K562 (cell line): ENCODE data around the gene PRR36. TPM values are rescaled to one million over a fixed set of nuclear protein-coding genes. Genes with fewer than 3 reads are reported as not detected.

Experiments
- ATAC-seq: fragments of 200-7000 bp; cut with Tn5 transposase; 3 replicates; pipeline ENCODE4 v1.9.1; 2020; ENCODE audit warnings: moderate library complexity
- BruUV-seq: library from RNA; stranded (reverse); fragments of 400-500 nt; replicated peaks from 2 replicates; lab custom pipeline; 2021; lab: Mats Ljungman, UMichigan
- CTCF ChIA-PET: fragments of 300-600 bp; formaldehyde crosslinking; extraction: SDS; loops from one replicate; lab custom pipeline; 2021; ENCODE audit warnings: low intra/inter-chr PET ratio; lab: Yijun Ruan, JAX
- POLR2A ChIA-PET: fragments of 300-600, 350-650 bp; sonication (Branson Sonifier 250); formaldehyde crosslinking; extraction: SDS; loops from one replicate; lab custom pipeline; 2021; ENCODE audit warnings: antibody characterized with exemption, inconsistent platforms; lab: Yijun Ruan, JAX
- DNase-seq, 4 experiments: peaks; one replicate each; pipeline versions ENCODE4 v3.0.0 to v3.0.0-alpha.2; 2011 to 2018; ENCODE audit warnings: low spot score in 3 of 4, mixed read lengths in 3 of 4; ENCODE audit errors: extremely low read depth in 1 of 4
- FAIRE-seq: peaks from 2 replicates; lab custom pipeline; 2011; peaks lifted over from hg19 to GRCh38; lab: Jason Lieb, UNC
- H2AFZ ChIP-seq: 2 replicates; pipeline ENCODE4 v1.6.0; 2011; ENCODE audit warnings: low read depth, low read length, control low read depth, inconsistent platforms
- H3K27ac ChIP-seq: fragments of 200-600 bp; 3 replicates; pipeline ENCODE4 v1.8.0; 2011; ENCODE audit warnings: low read depth, mild to moderate bottlenecking, control low read depth, inconsistent platforms, low read length, moderate library complexity, mixed read lengths; ENCODE audit errors: extremely low read depth
- H3K27me3 ChIP-seq, 2 experiments: fragments of 300-600 bp in 1 of 2; 2 replicates in 1 of 2; 3 replicates in 1 of 2; pipeline versions ENCODE4 v1.6.0 to v1.8.0; 2011; ENCODE audit warnings: inconsistent platforms in 2 of 2, low read length in 2 of 2, mild to moderate bottlenecking in 1 of 2, mixed read lengths in 1 of 2, moderate library complexity in 1 of 2; ENCODE audit not compliant: control insufficient read depth in 2 of 2, insufficient read depth in 2 of 2
- H3K36me3 ChIP-seq: fragments of 300-600 bp; 3 replicates; pipeline ENCODE4 v1.8.0; 2011; ENCODE audit warnings: mild to moderate bottlenecking, low read length, inconsistent platforms; ENCODE audit not compliant: control insufficient read depth, insufficient read depth
- H3K4me1 ChIP-seq, 2 experiments: fragments of 200-600 bp in 1 of 2; replicated peaks in 1 of 2; 2 replicates in 1 of 2; 3 replicates in 1 of 2; pipeline versions ENCODE4 v1.5.1 to v1.8.0; 2011; ENCODE audit warnings: inconsistent platforms in 2 of 2, low read length in 2 of 2, mild to moderate bottlenecking in 1 of 2, mixed read lengths in 1 of 2, moderate library complexity in 1 of 2; ENCODE audit not compliant: control insufficient read depth in 2 of 2, insufficient read depth in 2 of 2
- H3K4me2 ChIP-seq: 2 replicates; pipeline ENCODE4 v1.6.1; 2011; ENCODE audit warnings: low read length, control low read depth, inconsistent platforms, mixed read lengths; ENCODE audit not compliant: insufficient read depth
- H3K4me3 ChIP-seq: fragments of 200-600 bp; sonication (generic), shearing (Covaris generic); 2 replicates; pipeline ENCODE4 v1.5.1; 2016; ENCODE audit warnings: control low read depth, inconsistent platforms
- H3K79me2 ChIP-seq: fragments of 200-600 bp; 3 replicates; pipeline ENCODE4 v1.8.0; 2011; ENCODE audit warnings: low read length, inconsistent platforms; ENCODE audit not compliant: control insufficient read depth, insufficient read depth
- H3K9ac ChIP-seq, 2 experiments: 2 replicates each; pipeline versions ENCODE4 v1.6.0 to v1.6.1; 2011; ENCODE audit warnings: low read depth in 2 of 2, low read length in 2 of 2, control low read depth in 1 of 2, inconsistent platforms in 1 of 2, mild to moderate bottlenecking in 1 of 2, mixed read lengths in 1 of 2; ENCODE audit not compliant: insufficient read depth in 1 of 2
- H3K9me1 ChIP-seq: one replicate; pipeline ENCODE4 v1.6.0; 2011; ENCODE audit warnings: inconsistent platforms, mild to moderate bottlenecking, low read length, moderate library complexity; ENCODE audit not compliant: control insufficient read depth, insufficient read depth
- H3K9me3 ChIP-seq: replicated peaks from 2 replicates; pipeline ENCODE4 v1.5.1; 2011; ENCODE audit warnings: low read depth, low read length, inconsistent platforms; ENCODE audit not compliant: control insufficient read depth, insufficient read depth
- H4K20me1 ChIP-seq: replicated peaks from 2 replicates; pipeline ENCODE4 v1.6.1; 2011; ENCODE audit warnings: low read length, inconsistent platforms, mixed read lengths; ENCODE audit not compliant: control insufficient read depth, insufficient read depth
- ATF1 ChIP-seq, 2 experiments: fragments of 450-650 bp in 1 of 2; IDR thresholded peaks; 2 replicates each; pipeline ENCODE4 v1.6.1; 2016; ENCODE audit warnings: missing compliant biosample characterization in 1 of 2, missing genetic modification characterization in 1 of 2
- POLR2G ChIP-seq: fragments of 200-400 bp; formaldehyde crosslinking; IDR thresholded peaks from 2 replicates; pipeline ENCODE4 v1.6.1; 2017; ENCODE audit warnings: low read depth, mild to moderate bottlenecking, antibody characterized with exemption, low read length, moderate library complexity
- WGBS: fragments of 100-300 bp; shearing (Covaris generic); methylation state at CpG from one replicate; pipeline ENCODE4 v1.1.6; 2016; ENCODE audit warnings: low coverage, mixed read lengths; ENCODE audit not compliant: insufficient coverage; ENCODE audit errors: missing lambda C conversion rate; 5-methylcytosine and 5-hydroxymethylcytosine counted together
- in situ Hi-C: fragments of 300-500 bp; cut with MboI; formaldehyde crosslinking; loops from 4 replicates; pipeline ENCODE4 v1.15.0; 2018; ENCODE audit warnings: inconsistent platforms, mixed read lengths
- intact Hi-C: fragments of 100-400 bp; cut with micrococcal nuclease; formaldehyde crosslinking; loops from 2 replicates; pipeline ENCODE4 v1.14.2; 2022
- polyA plus RNA-seq, 8 experiments: library from polyadenylated mRNA; depleted of rRNA in 4 of 8; stranded (reverse) in 5 of 8; unstranded in 3 of 8; fragments of >200 nt; fragmentation: Nextera tagmentation in 2 of 8; fragmentation: Illumina TruSeq in 1 of 8; extraction: Ambion mirVana in 2 of 8; extraction: Trizol in 1 of 8; gene quantifications; 2 replicates each; pipeline versions ENCODE4 v1.2.1 to v1.2.3, GENCODE V29; 2011 to 2014; ENCODE audit warnings: inconsistent platforms in 1 of 8, missing spikeins in 1 of 8
- total RNA-seq, 7 experiments: library from RNA; depleted of rRNA in 6 of 7; stranded (reverse); fragments of >200 nt in 6 of 7; fragmentation: Illumina TruSeq in 2 of 7; extraction: Trizol in 2 of 7; gene quantifications; 2 replicates each; pipeline versions ENCODE4 v1.2.1 to v1.2.3, GENCODE V29; 2011 to 2021; ENCODE audit warnings: low replicate concordance in 1 of 7
- TF ChIP-seq, protein P1 (sequence below): fragments of 450-650 bp; IDR thresholded peaks from 2 replicates; pipeline ENCODE4 v1.6.1; 2017; ENCODE audit warnings: antibody characterized with exemption
- TF ChIP-seq, protein P2 (sequence below): sonication (generic); formaldehyde crosslinking; IDR thresholded peaks from 2 replicates; pipeline ENCODE4 v1.8.0; 2022; ENCODE audit warnings: mild to moderate bottlenecking, missing genetic modification reagents
- TF ChIP-seq, protein P3 (sequence below), 3 experiments: fragments of 200-800 bp in 1 of 3; fragments of 250-450 bp in 1 of 3; fragments of 450-650 bp in 1 of 3; sonication (Bioruptor Pico) in 1 of 3; sonication (Bioruptor generic) in 1 of 3; formaldehyde crosslinking in 1 of 3; IDR thresholded peaks; 2 replicates each; pipeline versions ENCODE4 v1.6.1 to v1.8.0; 2016 to 2022; ENCODE audit warnings: mild to moderate bottlenecking in 2 of 3, missing genetic modification characterization in 2 of 3, missing compliant biosample characterization in 1 of 3, moderate library complexity in 1 of 3
- TF ChIP-seq, protein P4 (sequence below), 2 experiments: fragments of 450-650 bp in 1 of 2; sonication (generic) in 1 of 2; formaldehyde crosslinking in 1 of 2; IDR thresholded peaks in 1 of 2; conservative IDR thresholded peaks in 1 of 2; 2 replicates each; pipeline versions ENCODE4 v1.6.1 to v1.8.1; 2016 to 2023; ENCODE audit warnings: mild to moderate bottlenecking in 2 of 2, moderate library complexity in 2 of 2, inconsistent platforms in 1 of 2, missing genetic modification reagents in 1 of 2

Gene PRR36
- total and polyA plus RNA-seq, 9 of the 15 experiments (the other 6 are each of a cell fraction or from before 2014, with no cell fraction given): 0.05 to 0.42 (median 0.06) TPM; not detected in 6

DNA sequence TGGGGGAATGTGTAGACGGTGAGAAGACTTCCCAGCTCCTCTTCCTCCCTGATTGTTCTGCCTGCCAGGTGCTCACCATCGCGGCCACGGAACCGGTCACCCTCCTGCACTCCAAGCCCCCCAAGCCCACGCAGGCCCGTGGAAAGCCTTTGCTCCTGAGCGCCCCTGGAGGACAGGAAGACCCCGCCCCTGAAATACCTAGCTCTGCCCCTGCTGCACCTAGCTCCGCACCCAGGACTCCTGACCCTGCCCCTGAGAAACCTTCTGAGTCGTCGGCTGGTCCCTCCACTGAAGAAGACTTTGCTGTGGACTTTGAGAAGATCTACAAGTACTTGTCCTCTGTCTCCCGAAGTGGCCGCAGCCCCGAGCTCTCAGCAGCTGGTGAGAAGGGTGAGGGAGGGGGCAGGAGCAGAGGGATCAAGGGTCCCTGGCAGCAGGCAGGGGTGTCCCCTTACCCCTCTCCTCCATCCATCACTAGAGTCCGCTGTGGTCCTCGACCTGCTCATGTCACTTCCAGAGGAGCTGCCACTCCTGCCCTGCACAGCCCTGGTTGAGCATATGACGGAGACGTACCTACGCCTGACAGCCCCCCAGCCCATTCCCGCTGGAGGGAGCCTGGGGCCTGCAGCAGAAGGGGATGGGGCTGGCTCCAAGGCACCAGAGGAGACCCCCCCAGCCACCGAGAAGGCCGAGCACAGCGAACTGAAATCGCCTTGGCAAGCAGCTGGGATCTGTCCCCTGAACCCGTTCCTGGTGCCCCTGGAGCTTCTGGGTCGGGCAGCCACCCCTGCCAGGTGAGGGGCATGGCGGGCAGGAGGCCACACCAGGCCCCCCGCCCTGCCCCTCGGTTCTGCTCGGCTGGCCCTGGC is 48.0 kb upstream of the PRR36 start:
- WGBS: 86% methylated on average over 25 of the region's 31 CpGs
- H3K27ac ChIP-seq: no peak overlapping the region; the same call in 2 of the 3 replicates
- peaks cover 14% of the 10 kb centered on the region for H3K79me2 ChIP-seq
- peaks cover 26% of the 10 kb centered on the region; the same call in 1 of the 3 replicates for H3K36me3 ChIP-seq
- CTCF ChIA-PET: no interaction called here
- no peak for FAIRE-seq
- H3K4me1 ChIP-seq: peaks cover 20 to 84% of the 10 kb centered on the region in 2 experiments
- H3K9me3 ChIP-seq: no peaks in the 10 kb centered on the region
- no peak for ATAC-seq
- peak overlapping the region; percentile 72 to 93; a peak in 3 of 4 replicates for H3K9ac ChIP-seq
- intact Hi-C loops (loop anchor here (1.0 to 5.0 kb wide), 2 partner anchors 50 to 69 kb away; partner anchors contain the start of gene PRR36), in situ Hi-C loops (loop anchor here (5.0 kb wide), 1 partner anchor 70 kb away; no protein-coding TSS in a partner anchor)
- H3K4me3 ChIP-seq: peak overlapping the region; percentile 52; the same call in 1 of the 2 replicates
- no peak for DNase-seq
- no TSS peak for BruUV-seq
- POLR2A ChIA-PET: interaction anchor here (0.5 to 3.1 kb wide), 4 partner anchors 22 to 53 kb away, joined by 3 to 21 read pairs (median 12); partner anchors contain the start of gene TIMM44
- H3K9me1 ChIP-seq: no peaks in the 10 kb centered on the region
- no peaks in the 10 kb centered on the region for H3K27me3 ChIP-seq
- no peak overlapping the region for H2AFZ ChIP-seq
- H3K4me2 ChIP-seq: peak overlapping the region; percentile 98; the same call in 1 of the 2 replicates
- peaks cover 15% of the 10 kb centered on the region; the same call in 1 of the 2 replicates for H4K20me1 ChIP-seq
- TF ChIP-seq, protein P1, sequence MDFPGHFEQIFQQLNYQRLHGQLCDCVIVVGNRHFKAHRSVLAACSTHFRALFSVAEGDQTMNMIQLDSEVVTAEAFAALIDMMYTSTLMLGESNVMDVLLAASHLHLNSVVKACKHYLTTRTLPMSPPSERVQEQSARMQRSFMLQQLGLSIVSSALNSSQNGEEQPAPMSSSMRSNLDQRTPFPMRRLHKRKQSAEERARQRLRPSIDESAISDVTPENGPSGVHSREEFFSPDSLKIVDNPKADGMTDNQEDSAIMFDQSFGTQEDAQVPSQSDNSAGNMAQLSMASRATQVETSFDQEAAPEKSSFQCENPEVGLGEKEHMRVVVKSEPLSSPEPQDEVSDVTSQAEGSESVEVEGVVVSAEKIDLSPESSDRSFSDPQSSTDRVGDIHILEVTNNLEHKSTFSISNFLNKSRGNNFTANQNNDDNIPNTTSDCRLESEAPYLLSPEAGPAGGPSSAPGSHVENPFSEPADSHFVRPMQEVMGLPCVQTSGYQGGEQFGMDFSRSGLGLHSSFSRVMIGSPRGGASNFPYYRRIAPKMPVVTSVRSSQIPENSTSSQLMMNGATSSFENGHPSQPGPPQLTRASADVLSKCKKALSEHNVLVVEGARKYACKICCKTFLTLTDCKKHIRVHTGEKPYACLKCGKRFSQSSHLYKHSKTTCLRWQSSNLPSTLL: no peak
- peak; percentile 29; the same call in 1 of the 2 replicates for TF ChIP-seq POLR2G
- TF ChIP-seq ATF1 (CRISPR knock-in tag; IDR thresholded peaks at IDR 0.05): no peak
- TF ChIP-seq ATF1 (tag; IDR thresholded peaks at IDR 0.05): no peak
- TF ChIP-seq, protein P2, sequence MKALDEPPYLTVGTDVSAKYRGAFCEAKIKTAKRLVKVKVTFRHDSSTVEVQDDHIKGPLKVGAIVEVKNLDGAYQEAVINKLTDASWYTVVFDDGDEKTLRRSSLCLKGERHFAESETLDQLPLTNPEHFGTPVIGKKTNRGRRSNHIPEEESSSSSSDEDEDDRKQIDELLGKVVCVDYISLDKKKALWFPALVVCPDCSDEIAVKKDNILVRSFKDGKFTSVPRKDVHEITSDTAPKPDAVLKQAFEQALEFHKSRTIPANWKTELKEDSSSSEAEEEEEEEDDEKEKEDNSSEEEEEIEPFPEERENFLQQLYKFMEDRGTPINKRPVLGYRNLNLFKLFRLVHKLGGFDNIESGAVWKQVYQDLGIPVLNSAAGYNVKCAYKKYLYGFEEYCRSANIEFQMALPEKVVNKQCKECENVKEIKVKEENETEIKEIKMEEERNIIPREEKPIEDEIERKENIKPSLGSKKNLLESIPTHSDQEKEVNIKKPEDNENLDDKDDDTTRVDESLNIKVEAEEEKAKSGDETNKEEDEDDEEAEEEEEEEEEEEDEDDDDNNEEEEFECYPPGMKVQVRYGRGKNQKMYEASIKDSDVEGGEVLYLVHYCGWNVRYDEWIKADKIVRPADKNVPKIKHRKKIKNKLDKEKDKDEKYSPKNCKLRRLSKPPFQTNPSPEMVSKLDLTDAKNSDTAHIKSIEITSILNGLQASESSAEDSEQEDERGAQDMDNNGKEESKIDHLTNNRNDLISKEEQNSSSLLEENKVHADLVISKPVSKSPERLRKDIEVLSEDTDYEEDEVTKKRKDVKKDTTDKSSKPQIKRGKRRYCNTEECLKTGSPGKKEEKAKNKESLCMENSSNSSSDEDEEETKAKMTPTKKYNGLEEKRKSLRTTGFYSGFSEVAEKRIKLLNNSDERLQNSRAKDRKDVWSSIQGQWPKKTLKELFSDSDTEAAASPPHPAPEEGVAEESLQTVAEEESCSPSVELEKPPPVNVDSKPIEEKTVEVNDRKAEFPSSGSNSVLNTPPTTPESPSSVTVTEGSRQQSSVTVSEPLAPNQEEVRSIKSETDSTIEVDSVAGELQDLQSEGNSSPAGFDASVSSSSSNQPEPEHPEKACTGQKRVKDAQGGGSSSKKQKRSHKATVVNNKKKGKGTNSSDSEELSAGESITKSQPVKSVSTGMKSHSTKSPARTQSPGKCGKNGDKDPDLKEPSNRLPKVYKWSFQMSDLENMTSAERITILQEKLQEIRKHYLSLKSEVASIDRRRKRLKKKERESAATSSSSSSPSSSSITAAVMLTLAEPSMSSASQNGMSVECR (CRISPR knock-in tag): no peak
- TF ChIP-seq, protein P3, sequence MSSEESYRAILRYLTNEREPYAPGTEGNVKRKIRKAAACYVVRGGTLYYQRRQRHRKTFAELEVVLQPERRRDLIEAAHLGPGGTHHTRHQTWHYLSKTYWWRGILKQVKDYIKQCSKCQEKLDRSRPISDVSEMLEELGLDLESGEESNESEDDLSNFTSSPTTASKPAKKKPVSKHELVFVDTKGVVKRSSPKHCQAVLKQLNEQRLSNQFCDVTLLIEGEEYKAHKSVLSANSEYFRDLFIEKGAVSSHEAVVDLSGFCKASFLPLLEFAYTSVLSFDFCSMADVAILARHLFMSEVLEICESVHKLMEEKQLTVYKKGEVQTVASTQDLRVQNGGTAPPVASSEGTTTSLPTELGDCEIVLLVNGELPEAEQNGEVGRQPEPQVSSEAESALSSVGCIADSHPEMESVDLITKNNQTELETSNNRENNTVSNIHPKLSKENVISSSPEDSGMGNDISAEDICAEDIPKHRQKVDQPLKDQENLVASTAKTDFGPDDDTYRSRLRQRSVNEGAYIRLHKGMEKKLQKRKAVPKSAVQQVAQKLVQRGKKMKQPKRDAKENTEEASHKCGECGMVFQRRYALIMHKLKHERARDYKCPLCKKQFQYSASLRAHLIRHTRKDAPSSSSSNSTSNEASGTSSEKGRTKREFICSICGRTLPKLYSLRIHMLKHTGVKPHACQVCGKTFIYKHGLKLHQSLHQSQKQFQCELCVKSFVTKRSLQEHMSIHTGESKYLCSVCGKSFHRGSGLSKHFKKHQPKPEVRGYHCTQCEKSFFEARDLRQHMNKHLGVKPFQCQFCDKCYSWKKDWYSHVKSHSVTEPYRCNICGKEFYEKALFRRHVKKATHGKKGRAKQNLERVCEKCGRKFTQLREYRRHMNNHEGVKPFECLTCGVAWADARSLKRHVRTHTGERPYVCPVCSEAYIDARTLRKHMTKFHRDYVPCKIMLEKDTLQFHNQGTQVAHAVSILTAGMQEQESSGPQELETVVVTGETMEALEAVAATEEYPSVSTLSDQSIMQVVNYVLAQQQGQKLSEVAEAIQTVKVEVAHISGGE (CRISPR knock-in tag; IDR thresholded peaks at IDR 0.05): no peak
- TF ChIP-seq, protein P4, sequence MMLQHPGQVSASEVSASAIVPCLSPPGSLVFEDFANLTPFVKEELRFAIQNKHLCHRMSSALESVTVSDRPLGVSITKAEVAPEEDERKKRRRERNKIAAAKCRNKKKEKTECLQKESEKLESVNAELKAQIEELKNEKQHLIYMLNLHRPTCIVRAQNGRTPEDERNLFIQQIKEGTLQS (IDR thresholded peaks at IDR 0.05): no peak
- TF ChIP-seq, protein P4 (CRISPR knock-in tag; conservative IDR thresholded peaks at IDR 0.05): no peak
